Measurements from ENCODE around the gene COL16A1.

- no peak for TF ChIP-seq EZH2 (conservative IDR thresholded peaks at IDR 0.05; ENCODE audit: low read depth, low read length)
- no peak for TF ChIP-seq FOXK2 (IDR thresholded peaks at IDR 0.05)
- no peak for TF ChIP-seq HIVEP1 (CRISPR knock-in tag; IDR thresholded peaks at IDR 0.05)
- TF ChIP-seq MAFF (IDR thresholded peaks at IDR 0.05; ENCODE audit: low read depth, low read length), result no peak
- TF ChIP-seq, protein P1, sequence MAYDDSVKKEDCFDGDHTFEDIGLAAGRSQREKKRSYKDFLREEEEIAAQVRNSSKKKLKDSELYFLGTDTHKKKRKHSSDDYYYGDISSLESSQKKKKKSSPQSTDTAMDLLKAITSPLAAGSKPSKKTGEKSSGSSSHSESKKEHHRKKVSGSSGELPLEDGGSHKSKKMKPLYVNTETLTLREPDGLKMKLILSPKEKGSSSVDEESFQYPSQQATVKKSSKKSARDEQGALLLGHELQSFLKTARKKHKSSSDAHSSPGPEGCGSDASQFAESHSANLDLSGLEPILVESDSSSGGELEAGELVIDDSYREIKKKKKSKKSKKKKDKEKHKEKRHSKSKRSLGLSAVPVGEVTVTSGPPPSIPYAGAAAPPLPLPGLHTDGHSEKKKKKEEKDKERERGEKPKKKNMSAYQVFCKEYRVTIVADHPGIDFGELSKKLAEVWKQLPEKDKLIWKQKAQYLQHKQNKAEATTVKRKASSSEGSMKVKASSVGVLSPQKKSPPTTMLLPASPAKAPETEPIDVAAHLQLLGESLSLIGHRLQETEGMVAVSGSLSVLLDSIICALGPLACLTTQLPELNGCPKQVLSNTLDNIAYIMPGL (CRISPR knock-in tag; IDR thresholded peaks at IDR 0.05; ENCODE audit: borderline replicate concordance in 1 of 2, low read depth in 1 of 2), result no peak
- TF ChIP-seq, protein P2, sequence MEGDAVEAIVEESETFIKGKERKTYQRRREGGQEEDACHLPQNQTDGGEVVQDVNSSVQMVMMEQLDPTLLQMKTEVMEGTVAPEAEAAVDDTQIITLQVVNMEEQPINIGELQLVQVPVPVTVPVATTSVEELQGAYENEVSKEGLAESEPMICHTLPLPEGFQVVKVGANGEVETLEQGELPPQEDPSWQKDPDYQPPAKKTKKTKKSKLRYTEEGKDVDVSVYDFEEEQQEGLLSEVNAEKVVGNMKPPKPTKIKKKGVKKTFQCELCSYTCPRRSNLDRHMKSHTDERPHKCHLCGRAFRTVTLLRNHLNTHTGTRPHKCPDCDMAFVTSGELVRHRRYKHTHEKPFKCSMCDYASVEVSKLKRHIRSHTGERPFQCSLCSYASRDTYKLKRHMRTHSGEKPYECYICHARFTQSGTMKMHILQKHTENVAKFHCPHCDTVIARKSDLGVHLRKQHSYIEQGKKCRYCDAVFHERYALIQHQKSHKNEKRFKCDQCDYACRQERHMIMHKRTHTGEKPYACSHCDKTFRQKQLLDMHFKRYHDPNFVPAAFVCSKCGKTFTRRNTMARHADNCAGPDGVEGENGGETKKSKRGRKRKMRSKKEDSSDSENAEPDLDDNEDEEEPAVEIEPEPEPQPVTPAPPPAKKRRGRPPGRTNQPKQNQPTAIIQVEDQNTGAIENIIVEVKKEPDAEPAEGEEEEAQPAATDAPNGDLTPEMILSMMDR (CRISPR knock-in tag; IDR thresholded peaks at IDR 0.05), result no peak
- no peak for TF ChIP-seq SAP130 (CRISPR knock-in tag; IDR thresholded peaks at IDR 0.05; ENCODE audit: low read depth)
- no peak for TF ChIP-seq POLR2AphosphoS5 (IDR thresholded peaks at IDR 0.05; ENCODE audit: low read depth, low read length)
- TF ChIP-seq ZSCAN9 (CRISPR knock-in tag; IDR thresholded peaks at IDR 0.05; ENCODE audit: borderline replicate concordance), result no peak
- no peak for TF ChIP-seq JUN (CRISPR knock-in tag; IDR thresholded peaks at IDR 0.05)
- TF ChIP-seq PREB (CRISPR knock-in tag; IDR thresholded peaks at IDR 0.05), result no peak
Measured at GRCh38 chr1:31626223-31627207, 77.3 kb downstream of the COL16A1 start.
